ENCODE measurements around the gene B3GNT3. TPM values are rescaled to one million over a fixed set of nuclear protein-coding genes. Genes with fewer than 3 reads are reported as not detected.

B3GNT3 gene
- total RNA-seq, 1 experiment from 2014 or later: 22.2 TPM

DNA sequence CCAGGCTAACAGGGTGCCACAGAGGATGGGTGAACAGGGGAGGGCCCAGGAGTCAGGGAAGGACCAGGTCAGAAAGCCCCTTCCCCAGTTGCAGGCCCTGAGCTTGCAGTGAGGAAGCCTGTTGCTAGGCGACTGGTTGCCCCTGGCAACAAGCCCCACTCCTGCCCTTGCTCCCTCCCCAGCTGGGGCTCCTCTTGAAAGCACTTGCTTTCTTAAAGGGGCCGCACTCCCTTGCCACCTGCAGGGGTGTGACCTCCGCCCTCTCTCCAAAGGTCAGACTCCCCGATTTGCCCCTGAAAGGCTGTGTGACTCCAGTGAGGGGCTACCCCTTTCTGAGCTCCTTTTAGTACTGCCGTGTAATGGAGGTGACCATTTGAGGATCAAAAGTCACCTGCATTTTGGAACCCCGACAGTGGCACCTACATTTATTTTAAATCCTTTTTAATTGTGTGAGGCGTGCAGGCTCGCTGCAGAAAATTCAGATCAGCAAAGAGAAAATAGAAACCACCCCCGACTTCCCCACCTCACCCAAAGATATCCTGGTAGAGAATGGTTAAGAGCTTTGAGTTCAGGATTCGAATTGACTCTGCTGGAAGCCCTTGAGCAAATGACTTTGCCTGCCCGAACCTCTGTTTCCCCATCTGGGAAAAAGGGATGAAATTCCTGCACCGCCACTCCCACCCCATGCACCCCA is 38.8 kb upstream of the B3GNT3 start:
- no peak overlapping the region for H3K4me3 ChIP-seq (replicated peaks in 1 of 2; ENCODE audit: low read depth in 1 of 2, low read length in 2 of 2)
- H3K27me3 ChIP-seq (ENCODE audit: insufficient read depth, low read length): no peaks in the 10 kb centered on the region
- POLR2A ChIA-PET: no interaction called here
- H3K9me2 ChIP-seq (ENCODE audit: insufficient read depth): no peaks in the 10 kb centered on the region
- no peak overlapping the region for H3K4me2 ChIP-seq (ENCODE audit: low read length)
- no peak overlapping the region for H3K9ac ChIP-seq (ENCODE audit: low read length)
- BruUV-seq (replicated peaks): no TSS peak
- ATAC-seq (peak; percentile 41; the same call in 1 of the 2 replicates), DNase-seq (ENCODE audit: low read depth, low spot score) (no peak)
- no peaks in the 10 kb centered on the region for H3K36me3 ChIP-seq (ENCODE audit: control insufficient read depth in 1 of 2, insufficient read depth in 2 of 2, low read length in 2 of 2)
- H3K9me3 ChIP-seq (ENCODE audit: control insufficient read depth in 1 of 2, insufficient read depth in 1 of 2, low read depth in 1 of 2, low read length in 2 of 2): no peaks in the 10 kb centered on the region
- H3K4me1 ChIP-seq (ENCODE audit: control insufficient read depth in 1 of 2, insufficient read depth in 2 of 2, low read length in 2 of 2): peaks cover 12 to 36% of the 10 kb centered on the region in 2 experiments
- RAD21 ChIA-PET (ENCODE audit: low non-redundant PET in 1 of 2, low total read pairs in 2 of 2, uncharacterized antibody in 2 of 2, unreplicated experiment in 2 of 2): no interaction called here
- CTCF ChIA-PET: interaction anchor here (1.8 kb wide), 1 partner anchor 10 kb away, joined by 6 read pairs; no protein-coding TSS in a partner anchor
- TF ChIP-seq TCF7L2 (IDR thresholded peaks at IDR 0.05; ENCODE audit: borderline replicate concordance, extremely low read depth, insufficient read depth, insufficient read length): no peak
- no peak for TF ChIP-seq SP1 (IDR thresholded peaks at IDR 0.05; ENCODE audit: low read depth)
- TF ChIP-seq YY1 (IDR thresholded peaks at IDR 0.05; ENCODE audit: extremely low read depth, insufficient replicate concordance, low read depth, low read length): no peak
- TF ChIP-seq ZFX (IDR thresholded peaks at IDR 0.05): no peak
- TF ChIP-seq, protein P1, sequence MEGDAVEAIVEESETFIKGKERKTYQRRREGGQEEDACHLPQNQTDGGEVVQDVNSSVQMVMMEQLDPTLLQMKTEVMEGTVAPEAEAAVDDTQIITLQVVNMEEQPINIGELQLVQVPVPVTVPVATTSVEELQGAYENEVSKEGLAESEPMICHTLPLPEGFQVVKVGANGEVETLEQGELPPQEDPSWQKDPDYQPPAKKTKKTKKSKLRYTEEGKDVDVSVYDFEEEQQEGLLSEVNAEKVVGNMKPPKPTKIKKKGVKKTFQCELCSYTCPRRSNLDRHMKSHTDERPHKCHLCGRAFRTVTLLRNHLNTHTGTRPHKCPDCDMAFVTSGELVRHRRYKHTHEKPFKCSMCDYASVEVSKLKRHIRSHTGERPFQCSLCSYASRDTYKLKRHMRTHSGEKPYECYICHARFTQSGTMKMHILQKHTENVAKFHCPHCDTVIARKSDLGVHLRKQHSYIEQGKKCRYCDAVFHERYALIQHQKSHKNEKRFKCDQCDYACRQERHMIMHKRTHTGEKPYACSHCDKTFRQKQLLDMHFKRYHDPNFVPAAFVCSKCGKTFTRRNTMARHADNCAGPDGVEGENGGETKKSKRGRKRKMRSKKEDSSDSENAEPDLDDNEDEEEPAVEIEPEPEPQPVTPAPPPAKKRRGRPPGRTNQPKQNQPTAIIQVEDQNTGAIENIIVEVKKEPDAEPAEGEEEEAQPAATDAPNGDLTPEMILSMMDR (IDR thresholded peaks at IDR 0.05 in 2 of 3, conservative IDR thresholded peaks at IDR 0.05 in 1 of 3; ENCODE audit: borderline replicate concordance in 1 of 3, insufficient read depth in 1 of 3, low read depth in 2 of 3, low read length in 2 of 3): no peak
- TF ChIP-seq SIN3A (IDR thresholded peaks at IDR 0.05; ENCODE audit: low read depth): no peak
- TF ChIP-seq JUND (IDR thresholded peaks at IDR 0.05): no peak
- no peak for TF ChIP-seq POLR2A (IDR thresholded peaks at IDR 0.05; ENCODE audit: borderline replicate concordance, extremely low read depth, insufficient read depth, insufficient read length)
- no peak for TF ChIP-seq CEBPB (IDR thresholded peaks at IDR 0.05; ENCODE audit: low read depth)
- no peak for TF ChIP-seq RAD21 (IDR thresholded peaks at IDR 0.05; ENCODE audit: low read depth)
- no peak for TF ChIP-seq ZNF274 (IDR thresholded peaks at IDR 0.05; ENCODE audit: low read depth, low read length)
- no peak for TF ChIP-seq FOSL1 (IDR thresholded peaks at IDR 0.05; ENCODE audit: low read depth)
- TF ChIP-seq, protein P2, sequence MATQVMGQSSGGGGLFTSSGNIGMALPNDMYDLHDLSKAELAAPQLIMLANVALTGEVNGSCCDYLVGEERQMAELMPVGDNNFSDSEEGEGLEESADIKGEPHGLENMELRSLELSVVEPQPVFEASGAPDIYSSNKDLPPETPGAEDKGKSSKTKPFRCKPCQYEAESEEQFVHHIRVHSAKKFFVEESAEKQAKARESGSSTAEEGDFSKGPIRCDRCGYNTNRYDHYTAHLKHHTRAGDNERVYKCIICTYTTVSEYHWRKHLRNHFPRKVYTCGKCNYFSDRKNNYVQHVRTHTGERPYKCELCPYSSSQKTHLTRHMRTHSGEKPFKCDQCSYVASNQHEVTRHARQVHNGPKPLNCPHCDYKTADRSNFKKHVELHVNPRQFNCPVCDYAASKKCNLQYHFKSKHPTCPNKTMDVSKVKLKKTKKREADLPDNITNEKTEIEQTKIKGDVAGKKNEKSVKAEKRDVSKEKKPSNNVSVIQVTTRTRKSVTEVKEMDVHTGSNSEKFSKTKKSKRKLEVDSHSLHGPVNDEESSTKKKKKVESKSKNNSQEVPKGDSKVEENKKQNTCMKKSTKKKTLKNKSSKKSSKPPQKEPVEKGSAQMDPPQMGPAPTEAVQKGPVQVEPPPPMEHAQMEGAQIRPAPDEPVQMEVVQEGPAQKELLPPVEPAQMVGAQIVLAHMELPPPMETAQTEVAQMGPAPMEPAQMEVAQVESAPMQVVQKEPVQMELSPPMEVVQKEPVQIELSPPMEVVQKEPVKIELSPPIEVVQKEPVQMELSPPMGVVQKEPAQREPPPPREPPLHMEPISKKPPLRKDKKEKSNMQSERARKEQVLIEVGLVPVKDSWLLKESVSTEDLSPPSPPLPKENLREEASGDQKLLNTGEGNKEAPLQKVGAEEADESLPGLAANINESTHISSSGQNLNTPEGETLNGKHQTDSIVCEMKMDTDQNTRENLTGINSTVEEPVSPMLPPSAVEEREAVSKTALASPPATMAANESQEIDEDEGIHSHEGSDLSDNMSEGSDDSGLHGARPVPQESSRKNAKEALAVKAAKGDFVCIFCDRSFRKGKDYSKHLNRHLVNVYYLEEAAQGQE (IDR thresholded peaks at IDR 0.05; ENCODE audit: low read depth): no peak
- TF ChIP-seq, protein P3, sequence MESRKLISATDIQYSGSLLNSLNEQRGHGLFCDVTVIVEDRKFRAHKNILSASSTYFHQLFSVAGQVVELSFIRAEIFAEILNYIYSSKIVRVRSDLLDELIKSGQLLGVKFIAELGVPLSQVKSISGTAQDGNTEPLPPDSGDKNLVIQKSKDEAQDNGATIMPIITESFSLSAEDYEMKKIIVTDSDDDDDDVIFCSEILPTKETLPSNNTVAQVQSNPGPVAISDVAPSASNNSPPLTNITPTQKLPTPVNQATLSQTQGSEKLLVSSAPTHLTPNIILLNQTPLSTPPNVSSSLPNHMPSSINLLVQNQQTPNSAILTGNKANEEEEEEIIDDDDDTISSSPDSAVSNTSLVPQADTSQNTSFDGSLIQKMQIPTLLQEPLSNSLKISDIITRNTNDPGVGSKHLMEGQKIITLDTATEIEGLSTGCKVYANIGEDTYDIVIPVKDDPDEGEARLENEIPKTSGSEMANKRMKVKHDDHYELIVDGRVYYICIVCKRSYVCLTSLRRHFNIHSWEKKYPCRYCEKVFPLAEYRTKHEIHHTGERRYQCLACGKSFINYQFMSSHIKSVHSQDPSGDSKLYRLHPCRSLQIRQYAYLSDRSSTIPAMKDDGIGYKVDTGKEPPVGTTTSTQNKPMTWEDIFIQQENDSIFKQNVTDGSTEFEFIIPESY (IDR thresholded peaks at IDR 0.05; ENCODE audit: extremely low read depth, insufficient replicate concordance, low read length): no peak
- TF ChIP-seq EGR1 (IDR thresholded peaks at IDR 0.05; ENCODE audit: low read depth): no peak
- TF ChIP-seq EZH2phosphoT487 (IDR thresholded peaks at IDR 0.05; ENCODE audit: borderline replicate concordance): no peak
- TF ChIP-seq EZH2 (IDR thresholded peaks at IDR 0.05): no peak
- TF ChIP-seq ELF1 (IDR thresholded peaks at IDR 0.05; ENCODE audit: borderline replicate concordance, low read depth): no peak
- TF ChIP-seq SRF (IDR thresholded peaks at IDR 0.05; ENCODE audit: low read depth): no peak
- no peak overlapping the region for H2AFZ ChIP-seq (ENCODE audit: low read depth, low read length, poor library complexity, severe bottlenecking)
- no peak overlapping the region for H3K27ac ChIP-seq (ENCODE audit: low read depth, low read length)
- H4K20me1 ChIP-seq (ENCODE audit: insufficient read depth): no peaks in the 10 kb centered on the region
- H3K79me2 ChIP-seq (ENCODE audit: insufficient read depth, low read length): no peaks in the 10 kb centered on the region
- intact Hi-C loops (cut with micrococcal nuclease): no loop called here

Data from HCT116 (cell line).